Neural cell (in vitro differentiated cells): Measurements from ENCODE around the gene STOML3. TPM values are rescaled to one million over a fixed set of nuclear protein-coding genes. Genes with fewer than 3 reads are reported as not detected.
"Not testable (repeated sequence)": the region's sequence is repeated elsewhere in the genome, so short reads cannot be mapped to it uniquely, and the experiment has no call there.

Experiments used
- H2AFZ ChIP-seq: fragments of 200-600, 300-800 bp; sonication (generic), shearing (Covaris generic); 2 replicates; pipeline ENCODE4 v1.6.0; 2014; ENCODE audit warnings: low read depth, mild to moderate bottlenecking, antibody characterized with exemption, low read length, moderate library complexity
- H3F3A ChIP-seq: fragments of 200-600 bp; shearing (Covaris generic); 2 replicates; pipeline ENCODE4 v1.6.1; 2016; ENCODE audit warnings: mild to moderate bottlenecking, moderate library complexity, mixed read lengths, antibody characterized with exemption, low read length; ENCODE audit not compliant: insufficient read depth, poor library complexity, severe bottlenecking
- H3K27ac ChIP-seq: fragments of 200-600, 300-800 bp; sonication (generic), shearing (Covaris generic); 2 replicates; pipeline ENCODE4 v1.5.1; 2014; ENCODE audit warnings: mild to moderate bottlenecking, low read length, moderate library complexity
- H3K27me3 ChIP-seq: fragments of 300-800, 200-600 bp; sonication (generic), shearing (Covaris generic); 2 replicates; pipeline ENCODE4 v1.6.0; 2014; ENCODE audit warnings: mild to moderate bottlenecking, low read depth, low read length, moderate library complexity; ENCODE audit not compliant: insufficient read depth
- H3K36me3 ChIP-seq: fragments of 300-800, 200-600 bp; sonication (generic), shearing (Covaris generic); 2 replicates; pipeline ENCODE4 v1.5.1; 2014; ENCODE audit warnings: mild to moderate bottlenecking, antibody characterized with exemption, low read length, moderate library complexity; ENCODE audit not compliant: insufficient read depth
- H3K4me2 ChIP-seq: fragments of 300-800, 200-600 bp; sonication (generic), shearing (Covaris generic); 2 replicates; pipeline ENCODE4 v1.6.0; 2014; ENCODE audit warnings: mild to moderate bottlenecking, low read length
- H3K4me3 ChIP-seq: fragments of 300-800, 200-600 bp; sonication (generic), shearing (Covaris generic); 2 replicates; pipeline ENCODE4 v1.5.1; 2014; ENCODE audit warnings: mild to moderate bottlenecking, low read length, moderate library complexity
- H3K79me2 ChIP-seq: fragments of 200-600 bp; shearing (Covaris generic); replicated peaks from 2 replicates; pipeline ENCODE4 v1.6.0; 2014; ENCODE audit warnings: mild to moderate bottlenecking, low read length, moderate library complexity; ENCODE audit not compliant: insufficient read depth
- H3K9ac ChIP-seq: fragments of 300-800, 200-600 bp; sonication (generic), shearing (Covaris generic); 2 replicates; pipeline ENCODE4 v1.6.1; 2016; ENCODE audit warnings: mild to moderate bottlenecking, low read length, mixed read lengths
- H3K9me2 ChIP-seq: fragments of 200-600 bp; shearing (Covaris generic); 2 replicates; pipeline ENCODE4 v1.6.1; 2016; ENCODE audit warnings: mild to moderate bottlenecking, low read length, mixed read lengths; ENCODE audit not compliant: insufficient read depth
- H3K9me3 ChIP-seq: fragments of 200-600, 300-800 bp; sonication (generic), shearing (Covaris generic); 2 replicates; pipeline ENCODE4 v1.6.1; 2016; ENCODE audit warnings: mild to moderate bottlenecking, mixed run types, low read length, moderate library complexity, mixed read lengths
- H4K20me1 ChIP-seq: fragments of 200-600 bp; shearing (Covaris generic); 2 replicates; pipeline ENCODE4 v1.6.1; 2016; ENCODE audit warnings: mild to moderate bottlenecking, mixed run types; ENCODE audit not compliant: insufficient read depth
- EP300 ChIP-seq: fragments of 450-650 bp; conservative IDR thresholded peaks from 2 replicates; pipeline ENCODE4 v1.6.1; 2014; ENCODE audit warnings: antibody characterized with exemption, mild to moderate bottlenecking, moderate library complexity; ENCODE audit not compliant: poor library complexity, severe bottlenecking
- EZH2 ChIP-seq: fragments of 200-600, 300-800 bp; shearing (Covaris generic), sonication (generic); IDR thresholded peaks from 2 replicates; pipeline ENCODE4 v1.6.1; 2014; ENCODE audit warnings: antibody characterized with exemption, low read length, borderline replicate concordance, mild to moderate bottlenecking; ENCODE audit not compliant: insufficient read depth, poor library complexity, severe bottlenecking
- MXI1 ChIP-seq: fragments of 450-650 bp; conservative IDR thresholded peaks from 2 replicates; pipeline ENCODE4 v1.6.1; 2014; ENCODE audit warnings: antibody characterized with exemption, mild to moderate bottlenecking; ENCODE audit not compliant: poor library complexity, severe bottlenecking
- POLR2AphosphoS5 ChIP-seq: IDR thresholded peaks from 2 replicates; pipeline ENCODE4 v1.6.1; 2012
- RAD21 ChIP-seq: fragments of 450-650 bp; conservative IDR thresholded peaks from 2 replicates; pipeline ENCODE4 v1.6.1; 2014; ENCODE audit warnings: antibody characterized with exemption, mild to moderate bottlenecking, moderate library complexity
- REST ChIP-seq: IDR thresholded peaks from 2 replicates; pipeline ENCODE4 v1.6.1; 2012; ENCODE audit warnings: borderline replicate concordance
- SMC3 ChIP-seq: fragments of 450-650 bp; conservative IDR thresholded peaks from 2 replicates; pipeline ENCODE4 v1.6.1; 2014; ENCODE audit warnings: antibody characterized with exemption, mild to moderate bottlenecking, moderate library complexity; ENCODE audit not compliant: poor library complexity
- TAF1 ChIP-seq: IDR thresholded peaks from 2 replicates; pipeline ENCODE4 v1.6.1; 2012; ENCODE audit warnings: low read depth
- polyA plus RNA-seq: library from polyadenylated mRNA; depleted of rRNA; stranded (reverse); fragments of >200 nt; gene quantifications from 2 replicates; pipeline ENCODE4 v1.2.3, GENCODE V29; 2014
- TF ChIP-seq, protein P1 (sequence below): fragments of 450-650 bp; IDR thresholded peaks from 2 replicates; pipeline ENCODE4 v1.5.1; 2014; ENCODE audit warnings: antibody characterized with exemption, mild to moderate bottlenecking, moderate library complexity; ENCODE audit not compliant: poor library complexity, severe bottlenecking

STOML3 gene
- polyA plus RNA-seq, 1 donor from 2014 or later = not detected

- Histone ChIP-seq H3K4me2 (no peak overlapping the region), H3K4me3 (no peak overlapping the region), H3K27ac (no peak overlapping the region), H3K27me3 (no peaks in the 10 kb centered on the region), H4K20me1 (no peaks in the 10 kb centered on the region), H3K79me2 (no peaks in the 10 kb centered on the region), H3K9me2 (no peaks in the 10 kb centered on the region), H2AFZ (no peak overlapping the region), H3K36me3 (peaks cover 21% of the 10 kb centered on the region), H3K9ac (no peak overlapping the region), H3K9me3 (no peaks in the 10 kb centered on the region), H3F3A (no peaks in the 10 kb centered on the region)
- TF ChIP-seq EP300 = no peak
- TF ChIP-seq EZH2 = no peak
Observed at GRCh38 chr13:39013462-39013861, 22.8 kb upstream of the STOML3 start.

DNA sequence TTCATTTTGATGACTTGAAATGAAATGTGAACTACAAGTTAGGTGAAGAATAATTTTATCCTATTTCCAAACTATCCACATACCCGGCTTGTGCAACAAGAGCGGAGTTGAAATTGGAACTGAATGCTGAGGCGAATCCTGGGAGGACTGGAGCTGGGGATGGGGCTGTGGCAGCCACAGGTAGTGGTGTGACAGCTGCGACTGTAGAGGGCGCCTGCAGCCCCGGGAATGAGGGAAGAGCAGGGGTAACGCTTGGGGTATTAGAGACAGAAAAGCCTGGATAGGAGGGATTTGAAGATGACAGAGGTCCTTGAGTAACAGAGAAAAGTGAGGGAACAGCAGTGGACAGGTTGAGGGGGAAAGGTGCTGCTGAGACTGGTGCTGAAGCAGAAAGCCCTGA lies 22.0 kb upstream of the STOML3 start:
- Histone ChIP-seq H4K20me1 (no peaks in the 10 kb centered on the region), H3K36me3 (peaks cover 21% of the 10 kb centered on the region), H2AFZ (no peak overlapping the region), H3F3A (no peaks in the 10 kb centered on the region), H3K9me3 (no peaks in the 10 kb centered on the region), H3K4me2 (no peak overlapping the region), H3K79me2 (no peaks in the 10 kb centered on the region), H3K9me2 (no peaks in the 10 kb centered on the region), H3K27ac (no peak overlapping the region), H3K27me3 (no peaks in the 10 kb centered on the region), H3K9ac (no peak overlapping the region), H3K4me3 (no peak overlapping the region)
- TF ChIP-seq RAD21 (no peak), REST (no peak), MXI1 (no peak), POLR2AphosphoS5 (no peak), TAF1 (no peak), SMC3 (no peak), EZH2 (no peak), EP300 (no peak)
- TF ChIP-seq, protein P1, sequence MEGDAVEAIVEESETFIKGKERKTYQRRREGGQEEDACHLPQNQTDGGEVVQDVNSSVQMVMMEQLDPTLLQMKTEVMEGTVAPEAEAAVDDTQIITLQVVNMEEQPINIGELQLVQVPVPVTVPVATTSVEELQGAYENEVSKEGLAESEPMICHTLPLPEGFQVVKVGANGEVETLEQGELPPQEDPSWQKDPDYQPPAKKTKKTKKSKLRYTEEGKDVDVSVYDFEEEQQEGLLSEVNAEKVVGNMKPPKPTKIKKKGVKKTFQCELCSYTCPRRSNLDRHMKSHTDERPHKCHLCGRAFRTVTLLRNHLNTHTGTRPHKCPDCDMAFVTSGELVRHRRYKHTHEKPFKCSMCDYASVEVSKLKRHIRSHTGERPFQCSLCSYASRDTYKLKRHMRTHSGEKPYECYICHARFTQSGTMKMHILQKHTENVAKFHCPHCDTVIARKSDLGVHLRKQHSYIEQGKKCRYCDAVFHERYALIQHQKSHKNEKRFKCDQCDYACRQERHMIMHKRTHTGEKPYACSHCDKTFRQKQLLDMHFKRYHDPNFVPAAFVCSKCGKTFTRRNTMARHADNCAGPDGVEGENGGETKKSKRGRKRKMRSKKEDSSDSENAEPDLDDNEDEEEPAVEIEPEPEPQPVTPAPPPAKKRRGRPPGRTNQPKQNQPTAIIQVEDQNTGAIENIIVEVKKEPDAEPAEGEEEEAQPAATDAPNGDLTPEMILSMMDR = no peak

DNA sequence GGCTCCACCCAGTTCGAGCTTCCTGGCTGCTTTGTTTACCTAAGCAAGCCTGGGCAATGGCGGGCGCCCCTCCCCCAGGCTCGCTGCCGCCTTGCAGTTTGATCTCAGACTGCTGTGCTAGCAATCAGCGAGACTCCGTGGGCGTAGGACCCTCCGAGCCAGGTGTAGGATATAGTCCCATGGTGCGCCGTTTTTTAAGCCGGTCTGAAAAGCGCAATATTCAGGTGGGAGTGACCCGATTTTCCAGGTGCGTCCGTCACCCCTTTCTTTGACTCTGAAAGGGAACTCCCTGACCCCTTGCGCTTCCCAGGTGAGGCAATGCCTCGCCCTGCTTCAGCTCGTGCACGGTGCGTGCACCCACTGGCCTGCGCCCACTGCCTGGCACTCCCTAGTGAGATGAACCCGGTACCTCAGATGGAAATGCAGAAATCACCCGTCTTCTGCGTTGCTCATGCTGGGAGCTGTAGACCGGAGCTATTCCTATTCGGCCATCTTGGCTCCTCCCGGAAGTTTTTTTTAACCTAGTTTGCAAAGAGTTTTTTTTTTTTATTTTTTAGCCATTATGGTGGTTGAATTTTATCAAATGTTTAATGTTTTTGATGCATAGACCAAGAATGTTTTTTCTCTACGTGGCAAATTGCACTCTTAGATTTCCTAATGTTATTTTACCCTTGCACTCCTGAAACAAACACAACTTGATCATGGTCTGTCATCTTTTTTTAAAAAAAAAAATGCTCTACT lies 15.9 kb upstream of the STOML3 start:
- H4K20me1 ChIP-seq, H3K9me2 ChIP-seq, H3F3A ChIP-seq, H3K9ac ChIP-seq, H2AFZ ChIP-seq, H3K4me3 ChIP-seq, H3K4me2 ChIP-seq, H3K79me2 ChIP-seq, H3K27me3 ChIP-seq, H3K27ac ChIP-seq, H3K9me3 ChIP-seq: not testable (repeated sequence)
- H3K36me3 ChIP-seq = peaks cover 14% of the 10 kb centered on the region
